GM21723 (cell line): ENCODE measurements around the gene RPS5.
"Not testable (repeated sequence)": the region's sequence is repeated elsewhere in the genome, so short reads cannot be mapped to it uniquely, and the experiment has no call there.

ENCODE experiments used
- ATAC-seq: cut with Tn5 transposase; IDR thresholded peaks from one replicate; pipeline ENCODE4 v1.9.1; 2021; ENCODE audit warnings: mild to moderate bottlenecking, moderate library complexity; ENCODE audit not compliant: unreplicated experiment

The RPS5 gene

DNA sequence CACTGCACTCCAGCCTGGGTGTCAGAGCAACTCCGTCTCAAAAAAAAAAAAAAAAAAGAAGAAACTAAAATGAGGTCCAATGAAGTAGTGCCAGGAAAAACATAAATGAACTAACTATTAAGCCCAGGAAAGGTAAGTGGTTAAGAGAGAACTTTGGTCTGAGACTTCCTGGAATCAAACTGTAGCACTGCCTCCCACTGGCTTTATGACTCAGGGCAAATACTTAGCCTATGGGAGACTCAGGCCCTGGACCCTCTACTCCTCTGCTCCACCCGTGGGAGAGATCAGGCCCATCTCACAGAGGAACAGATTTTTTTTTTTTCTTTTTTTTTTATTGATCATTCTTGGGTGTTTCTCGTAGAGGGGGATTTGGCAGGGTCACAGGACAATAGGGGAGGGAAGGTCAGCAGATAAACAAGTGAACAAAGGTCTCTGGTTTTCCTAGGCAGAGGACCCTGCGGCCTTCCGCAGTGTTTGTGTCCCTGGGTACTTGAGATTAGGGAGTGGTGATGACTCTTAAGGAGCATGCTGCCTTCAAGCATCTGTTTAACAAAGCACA is 16.9 kb downstream of the RPS5 start:
- ATAC-seq, result not testable (repeated sequence)

DNA sequence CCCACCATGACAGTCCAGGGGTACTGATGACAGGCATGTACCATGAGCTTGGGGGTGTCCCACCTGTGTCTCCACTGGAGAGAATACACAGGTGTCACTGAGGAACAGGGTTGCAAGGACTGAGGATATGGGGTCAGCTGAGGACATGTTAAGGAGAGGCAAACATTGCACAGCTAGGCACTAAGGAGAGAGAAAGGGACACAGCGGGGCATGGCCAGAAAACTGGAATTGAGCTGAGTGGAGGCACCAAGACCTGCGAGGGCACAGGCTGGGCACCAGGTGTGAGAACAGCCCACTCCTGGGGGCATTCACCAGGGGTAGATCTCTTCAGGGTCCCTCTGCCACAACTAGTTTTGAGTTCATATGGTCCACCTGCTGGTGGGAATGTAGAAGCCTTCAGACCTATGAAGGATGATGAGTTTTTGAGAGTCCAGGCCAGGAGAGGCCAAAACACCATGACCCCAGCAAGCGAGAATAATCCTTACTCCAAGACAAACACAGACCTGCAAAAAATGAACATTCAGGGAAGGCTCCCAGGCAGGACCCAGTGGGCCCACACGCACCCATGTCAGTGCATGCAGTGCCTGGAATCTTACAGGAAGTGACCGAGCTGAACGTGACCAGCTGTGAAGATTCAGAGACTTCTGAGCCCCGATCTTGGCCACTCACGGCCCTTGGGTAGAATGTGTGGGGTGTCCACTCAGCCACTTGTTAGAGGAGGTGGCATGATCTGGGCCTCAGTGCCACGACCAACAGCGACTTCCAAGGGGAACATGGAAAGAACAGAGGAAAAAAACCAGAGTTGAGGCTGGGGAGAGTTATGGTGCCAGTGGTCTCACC is 20.0 kb downstream of the RPS5 start:
- no peak for ATAC-seq

DNA sequence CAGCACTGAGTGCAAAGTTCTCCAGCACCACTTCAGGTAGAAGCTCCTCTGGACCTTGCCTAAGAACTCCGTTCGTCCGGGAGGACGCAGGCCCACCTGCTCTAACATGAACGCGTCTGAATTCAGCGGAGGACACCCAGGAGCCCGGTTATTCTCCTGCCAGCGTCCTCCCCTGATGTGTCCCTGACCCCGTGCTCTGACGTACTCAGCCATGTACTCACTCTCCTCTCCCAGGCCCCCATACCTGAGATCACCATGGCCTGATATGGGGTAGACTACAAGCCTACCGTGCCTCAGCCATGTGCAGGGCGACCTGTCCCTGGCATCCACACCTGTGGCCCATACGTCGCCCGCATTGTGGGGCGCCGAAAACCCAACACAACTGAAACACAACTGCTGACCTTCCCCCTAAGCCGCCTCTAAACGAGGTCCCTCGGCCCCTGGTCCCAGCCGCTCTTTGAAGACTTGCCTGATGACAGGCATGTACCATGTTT is 20.6 kb downstream of the RPS5 start:
- peak; percentile 15 for ATAC-seq

DNA sequence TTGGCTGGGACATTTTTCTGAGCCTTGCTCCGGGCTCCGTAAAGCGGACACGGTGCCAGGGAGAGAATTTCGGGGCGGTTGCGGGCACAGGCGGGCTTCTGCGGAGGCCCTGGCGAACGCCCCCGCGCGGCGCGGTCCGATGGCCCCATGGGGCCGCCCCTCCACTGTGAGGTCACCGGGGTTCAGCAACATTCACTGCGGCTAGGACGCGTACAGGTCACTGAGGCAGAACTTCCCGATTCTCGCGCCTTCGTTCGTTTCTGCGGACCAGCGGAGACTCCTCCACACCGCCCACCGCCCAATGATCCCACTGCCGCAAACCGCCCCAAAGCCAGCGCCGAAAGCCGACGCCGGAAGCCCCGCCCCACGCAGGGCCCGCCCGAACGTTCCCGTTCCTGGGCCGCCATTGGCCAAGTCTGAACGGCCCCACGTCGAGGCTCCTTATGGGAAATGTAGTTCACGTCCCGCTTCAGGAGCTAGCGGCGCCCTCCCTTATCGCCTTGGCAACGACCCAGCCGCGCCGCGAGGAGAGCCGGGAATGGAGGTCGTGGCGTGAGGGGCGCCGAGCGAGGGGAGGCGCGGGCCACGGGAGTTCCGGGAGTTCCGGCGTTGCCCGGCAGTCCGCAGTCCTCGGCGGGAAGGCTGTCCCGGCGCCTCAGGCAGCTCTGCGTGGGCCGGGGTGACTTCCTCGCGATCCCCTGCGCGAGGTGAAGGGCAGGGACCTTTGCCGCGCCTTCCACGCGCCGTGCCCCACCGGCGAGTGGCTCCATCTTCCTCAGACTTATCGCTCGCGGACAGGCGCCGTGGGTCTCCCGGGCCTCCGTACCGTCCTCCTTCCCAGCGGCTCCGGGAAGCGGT is 21.3 kb downstream of the RPS5 start, which contains the start of gene ZNF584:
ZNF584 (plus strand) TSS at position 498 of the 858 bp plus-strand sequence. CDS start 499 bp downstream, outside the sequence.
- peak; percentile 90 for ATAC-seq

DNA sequence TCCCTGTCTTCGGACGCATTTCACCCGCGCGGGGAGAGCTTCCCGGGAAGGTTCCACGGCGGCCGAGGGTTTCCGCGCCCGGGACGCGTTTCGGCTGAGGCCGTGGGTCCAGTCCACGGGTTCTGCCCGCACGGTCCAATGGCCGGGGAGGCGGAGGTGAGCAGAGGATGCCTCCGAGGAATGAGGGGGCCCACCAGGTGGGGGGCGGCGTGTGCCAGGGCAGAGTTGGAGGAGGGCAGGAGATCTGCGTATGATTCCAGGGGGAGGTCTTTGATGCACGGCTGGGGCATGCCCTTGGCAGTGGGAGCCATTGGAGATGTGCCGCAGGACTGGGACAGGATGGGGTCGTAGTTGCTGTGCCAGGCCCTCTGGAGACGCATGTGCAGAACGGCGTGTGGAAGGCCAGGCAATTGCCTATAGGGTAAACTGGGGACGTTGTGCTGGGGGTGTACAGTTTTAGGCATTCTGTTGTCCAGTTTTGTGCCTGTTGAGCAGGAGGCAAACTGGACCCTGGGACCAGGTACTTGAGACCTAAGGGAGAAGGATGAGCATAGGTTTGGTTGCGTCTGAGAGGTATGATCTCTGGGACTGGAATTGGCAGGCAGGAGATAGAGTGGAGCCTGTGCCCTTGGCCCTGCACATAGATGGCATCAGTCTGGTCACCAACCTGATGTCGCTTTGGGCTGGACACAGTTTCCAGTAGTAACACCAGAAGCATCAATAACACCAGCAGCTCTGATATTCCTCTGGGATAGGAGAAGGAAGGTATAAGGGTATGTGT is 22.1 kb downstream of the RPS5 start:
- ATAC-seq, result peak; percentile 15

DNA sequence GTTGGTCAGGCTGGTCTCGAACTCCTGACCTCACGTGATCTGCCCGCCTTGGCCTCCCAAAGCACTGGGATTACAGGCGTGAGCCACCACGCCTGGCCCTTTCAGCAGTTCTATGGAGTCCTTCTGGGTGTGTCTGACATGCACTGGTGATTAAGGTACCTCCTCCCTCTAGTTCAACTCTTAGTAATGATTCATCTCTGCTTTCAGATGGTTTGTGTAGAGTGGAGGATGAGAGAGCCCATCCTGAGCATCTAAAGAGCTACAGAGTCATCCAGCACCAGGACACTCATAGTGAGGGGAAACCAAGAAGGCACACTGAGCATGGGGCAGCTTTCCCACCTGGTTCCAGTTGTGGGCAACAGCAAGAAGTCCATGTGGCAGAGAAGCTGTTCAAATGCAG is 29.5 kb downstream of the RPS5 start:
- ATAC-seq, result no peak

DNA sequence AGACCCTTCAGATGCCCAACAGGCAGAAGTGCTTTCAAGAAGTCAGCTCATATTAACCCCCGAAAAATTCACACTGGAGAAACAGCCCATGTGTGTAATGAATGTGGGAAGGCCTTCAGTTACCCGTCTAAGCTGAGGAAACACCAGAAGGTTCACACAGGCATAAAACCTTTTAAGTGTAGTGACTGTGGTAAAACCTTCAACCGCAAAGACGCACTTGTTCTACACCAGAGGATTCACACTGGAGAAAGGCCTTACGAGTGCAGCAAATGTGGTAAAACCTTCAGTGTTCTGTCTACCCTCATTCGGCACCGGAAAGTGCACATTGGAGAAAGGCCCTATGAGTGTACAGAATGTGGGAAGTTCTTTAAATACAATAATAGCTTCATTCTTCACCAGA is 30.0 kb downstream of the RPS5 start:
- ATAC-seq, result no peak

DNA sequence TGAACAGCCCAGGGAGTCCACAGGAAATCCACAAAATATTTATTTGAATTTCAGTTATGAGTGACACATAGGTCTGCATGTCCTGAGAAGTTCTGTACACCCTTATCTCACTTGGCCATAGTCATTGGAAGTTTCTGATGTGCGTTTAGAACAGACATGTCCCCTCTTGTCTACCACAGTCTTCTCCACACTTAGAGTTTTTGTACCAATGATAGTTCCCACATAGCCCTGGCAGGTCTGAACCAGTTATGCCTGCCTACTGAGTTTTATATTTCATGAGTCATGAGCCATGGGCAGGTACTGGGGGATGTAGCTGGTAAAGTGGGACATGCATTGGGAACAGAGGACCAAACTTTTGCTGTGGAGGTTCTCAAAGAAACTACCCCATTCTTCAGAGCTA is 41.5 kb downstream of the RPS5 start:
- ATAC-seq, result no peak

DNA sequence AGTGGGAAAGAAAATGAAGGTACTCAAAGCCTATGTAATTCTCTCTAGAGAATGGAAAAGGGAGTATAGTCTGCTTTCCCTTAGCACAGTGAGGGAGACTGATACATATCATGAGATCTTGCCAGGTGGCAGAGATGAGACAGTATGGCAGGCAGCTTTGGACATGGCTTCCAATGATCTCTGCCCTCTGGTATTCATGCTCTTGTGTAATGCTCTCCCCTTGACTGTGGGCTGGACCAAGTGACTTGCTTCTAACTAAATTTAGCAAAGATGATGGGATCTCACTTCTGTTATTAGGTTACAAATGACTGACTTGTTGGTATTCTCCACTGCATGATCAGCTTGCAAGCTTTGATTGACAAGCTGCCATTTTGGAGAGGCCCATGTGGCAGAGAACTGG is 42.7 kb downstream of the RPS5 start:
- ATAC-seq, result no peak

DNA sequence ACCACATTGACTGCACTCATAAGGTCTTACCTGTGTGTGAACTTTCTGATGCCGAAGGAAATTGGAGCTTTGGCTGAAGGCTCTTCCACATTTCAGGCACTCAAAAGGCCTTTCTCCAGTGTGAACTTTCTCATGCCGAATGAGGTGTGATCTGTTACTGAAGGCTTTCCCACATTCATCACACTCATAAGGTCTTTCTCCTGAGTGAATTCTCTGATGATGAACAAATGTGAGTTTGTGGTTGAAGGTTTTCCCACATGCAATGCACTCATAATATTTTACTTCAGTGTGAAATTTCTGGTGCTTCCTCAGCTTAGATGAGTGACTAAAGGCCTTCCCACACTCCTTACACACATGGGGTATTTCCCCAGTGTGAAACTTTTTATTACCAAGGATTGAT is 47.1 kb downstream of the RPS5 start:
- ATAC-seq, result no peak

DNA sequence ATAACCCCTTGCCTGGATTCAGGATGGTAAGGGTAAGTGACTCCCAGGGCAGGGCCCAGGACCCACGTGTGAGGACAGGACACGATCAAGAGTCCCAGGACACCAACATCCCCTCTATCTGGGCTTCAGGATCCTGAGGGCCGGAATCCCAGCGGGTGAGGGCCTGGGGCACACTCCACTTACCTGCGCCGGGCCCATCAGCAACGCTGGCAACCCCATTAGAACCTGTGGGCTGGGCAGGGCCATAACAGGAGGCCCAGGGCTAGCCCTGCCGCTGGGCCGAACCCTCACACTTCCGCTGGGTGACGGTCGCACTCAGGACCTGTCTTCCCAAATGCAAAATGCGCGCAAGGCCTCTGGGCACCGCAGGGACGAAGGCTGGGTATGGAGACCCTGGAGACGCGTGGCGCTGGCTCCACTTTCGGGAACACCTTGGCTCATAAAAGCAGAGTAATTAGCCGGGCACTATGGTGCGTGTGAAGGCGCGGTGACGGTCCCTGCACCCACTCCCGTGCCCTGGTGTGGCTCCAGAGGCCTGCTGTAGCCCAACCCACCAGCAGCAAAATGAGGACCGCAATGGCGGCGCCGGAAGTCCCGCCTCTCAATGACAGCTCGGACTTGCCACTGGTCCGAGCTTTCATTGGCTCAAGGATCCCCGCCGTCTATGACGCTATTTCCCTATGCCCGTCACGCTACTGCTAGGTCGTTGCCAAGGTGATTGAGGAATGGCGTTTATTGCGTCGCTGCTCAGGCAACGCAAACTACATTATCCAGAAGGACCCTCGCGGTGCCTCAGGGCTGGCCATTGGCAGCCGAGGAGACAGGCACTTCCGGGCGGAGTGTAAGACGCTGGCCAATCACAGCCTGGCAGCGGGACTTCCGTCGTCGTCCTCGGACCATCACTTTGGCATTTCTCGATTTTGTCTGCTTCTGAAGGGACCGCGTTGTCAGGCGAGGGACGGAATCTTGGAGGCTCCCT is 52.8 kb downstream of the RPS5 start, which contains the start of gene ZNF132:
ZNF132 (minus strand) TSS at position 578 of the 979 bp plus-strand sequence; CDS start at position 246, 332 bp downstream.
- peak; percentile 94 for ATAC-seq

DNA sequence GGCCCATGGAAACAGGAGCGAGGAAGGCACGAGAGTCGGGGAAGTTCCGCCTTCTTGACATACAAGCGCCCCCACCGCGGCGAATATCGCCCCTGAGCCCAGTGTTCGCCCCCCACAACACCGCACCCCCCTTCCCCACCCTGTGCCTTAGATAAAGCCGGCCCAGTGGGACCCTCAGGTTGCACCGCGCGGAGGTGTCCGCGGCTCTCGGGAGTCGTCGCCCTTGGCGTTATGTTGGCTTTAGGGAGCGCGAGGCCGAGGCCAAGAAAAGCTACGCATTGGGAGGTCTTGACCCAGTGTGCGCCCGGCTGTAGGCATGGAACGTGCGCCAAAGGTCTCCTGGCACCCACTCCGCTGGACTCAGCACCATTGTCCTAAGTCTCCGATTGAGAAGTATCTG is 53.5 kb downstream of the RPS5 start:
- ATAC-seq, result no peak

DNA sequence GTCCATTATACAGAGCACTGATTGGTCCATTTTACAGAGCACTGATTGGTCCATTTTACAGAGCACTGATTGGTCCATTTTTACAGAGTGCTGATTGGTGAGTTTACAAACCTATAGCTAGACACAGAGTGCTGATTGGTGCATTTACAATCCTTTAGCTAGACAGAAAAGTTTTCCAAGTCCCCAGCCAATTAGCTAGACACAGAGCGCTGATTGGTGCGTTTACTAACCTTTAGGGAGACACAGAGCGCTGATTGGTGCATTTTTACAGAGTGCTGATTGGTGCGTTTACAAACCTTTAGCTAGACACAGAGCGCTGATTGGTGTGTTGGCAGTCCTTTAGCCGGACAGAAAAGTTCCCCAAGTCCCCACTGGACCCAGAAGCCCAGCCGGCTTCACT is 55.9 kb downstream of the RPS5 start:
- ATAC-seq, result not testable (repeated sequence)
